ACC112 (cell line): ENCODE data around the gene SPATA32.
A peak's percentile ranks its signal among the peaks of the same experiment; 100 is the strongest.

Experiments
- H2AFZ ChIP-seq: fragments of 200-600 bp; sonication (generic); one replicate; pipeline ENCODE4 v1.6.0; 2017; ENCODE audit warnings: antibody characterized with exemption, low read length; ENCODE audit not compliant: unreplicated experiment
- H3K27ac ChIP-seq: fragments of 200-600 bp; sonication (generic); 2 replicates; pipeline ENCODE4 v1.5.1; 2014; ENCODE audit warnings: low read depth, mild to moderate bottlenecking, antibody characterized with exemption, low read length, moderate library complexity
- H3K27me3 ChIP-seq: fragments of 200-600 bp; sonication (generic); 2 replicates; pipeline ENCODE4 v1.6.1; 2014; ENCODE audit warnings: mild to moderate bottlenecking, antibody characterized with exemption, low read length, moderate library complexity, mixed read lengths; ENCODE audit not compliant: insufficient read depth
- H3K36me3 ChIP-seq: fragments of 200-600 bp; sonication (generic); 2 replicates; pipeline ENCODE4 v1.6.1; 2016; ENCODE audit warnings: mild to moderate bottlenecking, antibody characterized with exemption, low read length, moderate library complexity, mixed read lengths; ENCODE audit not compliant: insufficient read depth
- H3K4me1 ChIP-seq: fragments of 200-600 bp; sonication (generic); one replicate; pipeline ENCODE4 v1.6.1; 2016; ENCODE audit warnings: low read length, mixed read lengths; ENCODE audit not compliant: insufficient read depth, unreplicated experiment, control insufficient read depth
- H3K4me3 ChIP-seq: fragments of 200-600 bp; sonication (generic); 2 replicates; pipeline ENCODE4 v1.5.1; 2014; ENCODE audit warnings: mild to moderate bottlenecking, low read depth, low read length
- H3K79me2 ChIP-seq: fragments of 200-600 bp; sonication (generic); one replicate; pipeline ENCODE4 v1.6.0; 2016; ENCODE audit warnings: low read length; ENCODE audit not compliant: control insufficient read depth, unreplicated experiment, insufficient read depth

The SPATA32 gene

DNA sequence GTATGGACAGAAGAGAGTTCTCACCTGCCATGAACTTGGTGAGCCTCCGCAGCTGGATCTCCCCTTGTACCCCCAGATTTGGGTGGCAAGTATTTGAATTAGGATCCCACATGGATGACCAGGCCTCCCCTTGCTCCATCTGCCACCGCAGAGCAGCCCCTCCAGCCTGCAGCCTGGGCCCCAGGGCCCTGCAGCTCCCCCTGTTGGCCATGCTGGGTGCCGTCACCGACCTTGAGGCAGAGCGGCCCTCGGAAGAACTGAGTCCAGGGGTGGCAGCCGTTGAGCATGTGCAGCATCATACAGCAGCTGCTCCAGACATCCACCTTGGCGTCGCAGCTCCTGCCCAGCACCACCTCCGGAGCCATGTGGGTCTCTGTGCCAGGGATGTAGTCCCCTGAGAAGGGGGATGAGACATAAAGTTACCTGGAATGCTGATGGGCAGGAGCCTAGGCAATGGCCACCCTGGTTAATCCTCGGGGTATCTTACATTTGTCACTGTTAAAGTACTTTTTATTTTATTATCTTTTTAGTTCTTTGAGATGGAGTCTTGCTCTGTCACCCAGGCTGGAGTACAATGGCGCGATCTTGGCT, 9.0 kb upstream of the SPATA32 start:
- Histone ChIP-seq H3K36me3 (peaks cover 45% of the 10 kb centered on the region), H2AFZ (no peak overlapping the region), H3K27ac (no peak overlapping the region)

DNA sequence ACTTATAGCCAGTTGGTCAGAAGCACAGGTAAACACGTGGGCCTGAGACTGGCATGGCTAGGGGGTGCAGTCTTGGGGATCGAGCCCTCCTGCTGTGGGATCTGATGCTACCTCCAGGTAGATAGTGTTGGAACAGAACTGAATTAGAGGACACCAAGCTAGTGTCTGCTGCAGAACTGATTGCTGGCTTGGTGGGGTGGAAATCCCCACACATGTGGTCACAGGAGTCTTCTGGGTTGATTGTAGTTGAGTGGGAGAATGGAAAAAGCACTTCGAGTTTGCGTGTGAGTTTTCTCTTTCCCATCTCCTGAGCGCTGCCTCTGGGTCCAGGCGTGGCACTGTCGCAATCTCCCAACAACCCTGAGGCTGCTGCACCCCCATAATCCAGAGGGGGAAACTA, 8.0 kb upstream of the SPATA32 start:
- Histone ChIP-seq H3K27me3 (no peaks in the 10 kb centered on the region), H3K36me3 (peaks cover 48% of the 10 kb centered on the region), H3K4me3 (no peak overlapping the region), H3K27ac (no peak overlapping the region), H3K4me1 (peaks cover 17% of the 10 kb centered on the region), H2AFZ (no peak overlapping the region), H3K79me2 (no peaks in the 10 kb centered on the region)

More for the DNA sequence above, 9.0 kb upstream of the SPATA32 start:
- H3K4me3 ChIP-seq: no peak overlapping the region
- no peaks in the 10 kb centered on the region for H3K79me2 ChIP-seq
- H3K4me1 ChIP-seq: peaks cover 12% of the 10 kb centered on the region
- H3K27me3 ChIP-seq: no peaks in the 10 kb centered on the region

DNA sequence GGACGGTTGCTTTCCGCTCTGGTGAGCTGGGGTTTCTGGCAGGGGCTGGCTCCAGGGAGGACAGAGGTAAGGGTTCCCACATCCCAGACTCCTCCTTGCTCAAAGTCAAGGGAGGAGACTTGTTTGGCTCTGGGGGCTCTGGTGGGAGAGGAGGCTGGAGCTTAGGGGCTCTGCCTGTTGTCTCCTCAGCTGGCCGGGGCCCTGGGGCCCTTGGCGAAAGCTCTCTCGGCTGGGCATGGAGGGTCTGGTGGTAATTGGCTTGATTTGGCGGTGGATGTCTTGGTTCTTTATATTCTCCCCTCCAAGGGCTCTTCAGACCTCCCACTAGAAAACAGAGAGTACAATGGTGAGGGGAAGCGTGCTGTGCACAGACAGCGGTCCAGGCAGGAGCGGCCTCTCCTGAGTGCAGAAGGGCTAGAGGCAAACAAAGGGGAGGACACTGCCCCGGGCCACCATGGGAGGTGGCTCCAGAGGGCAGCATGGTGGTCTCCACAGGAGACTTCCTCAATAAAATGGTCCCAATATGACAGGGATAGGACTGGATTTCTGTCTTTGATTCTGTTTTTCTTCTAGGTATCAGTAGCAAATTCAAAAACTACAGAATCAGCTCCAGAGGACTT, 5.7 kb upstream of the SPATA32 start:
- Histone ChIP-seq H3K27me3 (no peaks in the 10 kb centered on the region), H3K36me3 (peaks cover 55% of the 10 kb centered on the region), H3K4me1 (peaks cover 23% of the 10 kb centered on the region), H3K4me3 (no peak overlapping the region), H3K27ac (no peak overlapping the region), H3K79me2 (no peaks in the 10 kb centered on the region), H2AFZ (no peak overlapping the region)

DNA sequence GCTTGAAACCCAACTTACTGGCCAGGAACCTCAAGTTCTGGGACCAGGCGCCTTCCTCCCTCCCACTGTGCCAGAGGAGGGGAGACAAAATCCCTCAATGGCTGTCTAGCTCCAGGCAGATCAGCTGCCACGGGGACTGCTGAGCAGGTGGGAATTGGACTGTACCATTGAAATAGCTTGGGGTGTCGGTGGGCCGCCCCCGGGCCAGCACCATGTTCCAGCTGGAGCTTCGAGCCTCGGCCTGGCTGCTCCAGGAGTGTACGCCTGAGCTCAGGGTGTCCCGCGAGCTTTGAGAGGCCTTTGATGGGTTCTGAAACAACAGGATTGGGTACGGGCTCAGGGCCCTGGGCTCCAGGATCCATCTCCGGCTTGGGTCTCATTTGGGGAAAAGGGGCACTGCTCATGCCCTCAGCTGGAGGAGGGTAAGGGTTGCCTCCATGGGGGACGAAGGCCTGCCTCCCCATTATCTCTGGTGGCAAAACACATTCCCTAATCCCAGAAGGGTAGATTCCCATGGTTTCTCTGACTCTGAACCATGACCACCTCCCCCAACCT, 4.6 kb upstream of the SPATA32 start:
- Histone ChIP-seq H3K4me1 (peaks cover 29% of the 10 kb centered on the region), H3K36me3 (peaks cover 52% of the 10 kb centered on the region), H2AFZ (no peak overlapping the region), H3K79me2 (no peaks in the 10 kb centered on the region), H3K4me3 (no peak overlapping the region), H3K27ac (peak overlapping the region; percentile 79), H3K27me3 (no peaks in the 10 kb centered on the region)

DNA sequence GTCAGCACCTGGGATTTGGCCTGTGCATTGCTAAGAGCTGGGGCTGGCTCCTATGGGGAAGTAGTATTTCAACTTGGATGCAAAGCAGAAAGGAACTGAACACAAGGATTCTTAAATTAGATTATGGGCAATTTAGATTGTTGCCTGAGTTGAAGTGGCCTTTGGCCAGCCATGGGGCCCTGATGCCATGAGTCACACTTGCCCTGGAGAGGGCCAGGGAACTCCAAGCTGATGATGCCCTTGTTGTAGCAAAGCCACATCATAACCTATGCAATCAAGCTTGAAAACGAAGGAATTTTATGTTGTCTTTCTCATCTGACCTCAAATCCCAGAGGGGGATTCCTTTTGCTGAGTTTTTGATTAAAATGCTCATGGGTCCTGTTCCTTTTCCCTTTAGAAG, 3.9 kb upstream of the SPATA32 start:
- no peaks in the 10 kb centered on the region for H3K27me3 ChIP-seq
- no peak overlapping the region for H2AFZ ChIP-seq

DNA sequence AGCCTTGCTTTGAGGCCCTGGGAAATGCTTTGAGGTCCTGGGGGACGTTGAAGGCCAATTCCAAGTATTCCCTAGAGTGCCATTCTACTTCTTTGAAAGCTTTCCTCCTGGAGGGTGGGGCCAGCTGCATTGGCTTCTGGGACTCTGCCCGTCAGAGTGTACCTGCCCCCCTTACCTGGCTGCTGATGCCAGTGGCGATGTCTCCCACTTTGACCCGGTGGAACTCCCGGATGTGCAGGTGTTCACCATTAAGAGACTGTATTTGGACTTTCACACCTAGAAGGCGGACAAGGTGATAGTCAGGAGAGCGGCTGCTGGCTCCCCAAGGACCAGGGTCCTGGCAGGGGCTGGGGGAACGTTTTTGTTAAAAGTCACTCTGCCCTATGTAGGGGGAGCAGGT, 3.1 kb upstream of the SPATA32 start:
- no peak overlapping the region for H3K4me3 ChIP-seq
- peaks cover 32% of the 10 kb centered on the region for H3K4me1 ChIP-seq
- H3K79me2 ChIP-seq: no peaks in the 10 kb centered on the region
- no peak overlapping the region for H3K27ac ChIP-seq
- H2AFZ ChIP-seq: no peak overlapping the region
- H3K36me3 ChIP-seq: peaks cover 47% of the 10 kb centered on the region
- no peaks in the 10 kb centered on the region for H3K27me3 ChIP-seq

More for the DNA sequence above, 3.9 kb upstream of the SPATA32 start:
- Histone ChIP-seq H3K79me2 (no peaks in the 10 kb centered on the region), H3K27ac (peak overlapping the region; percentile 79), H3K4me1 (peaks cover 32% of the 10 kb centered on the region), H3K4me3 (no peak overlapping the region), H3K36me3 (peaks cover 52% of the 10 kb centered on the region)

DNA sequence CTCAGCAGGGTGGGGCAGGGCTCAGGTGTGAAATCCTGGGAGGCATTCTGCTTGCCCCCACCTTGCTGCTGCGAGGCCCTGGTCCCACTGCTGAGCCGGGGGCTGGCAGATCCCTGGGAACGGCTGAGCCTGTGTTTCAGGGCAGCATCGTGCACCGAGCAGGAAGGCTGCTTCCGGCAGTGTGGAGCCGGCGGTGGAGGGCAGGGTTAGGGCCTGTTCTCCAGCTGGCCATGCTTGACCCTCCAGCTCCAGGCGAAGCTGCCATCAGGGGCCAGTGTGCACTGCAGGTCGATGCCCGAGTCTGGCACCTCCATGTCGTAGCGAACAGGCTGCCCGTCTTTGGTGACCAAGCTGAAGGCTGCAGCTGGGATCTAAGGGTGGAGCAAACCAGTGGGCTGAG, 2.5 kb upstream of the SPATA32 start:
- Histone ChIP-seq H3K36me3 (peaks cover 42% of the 10 kb centered on the region), H3K4me1 (peaks cover 32% of the 10 kb centered on the region), H3K27ac (no peak overlapping the region)

DNA sequence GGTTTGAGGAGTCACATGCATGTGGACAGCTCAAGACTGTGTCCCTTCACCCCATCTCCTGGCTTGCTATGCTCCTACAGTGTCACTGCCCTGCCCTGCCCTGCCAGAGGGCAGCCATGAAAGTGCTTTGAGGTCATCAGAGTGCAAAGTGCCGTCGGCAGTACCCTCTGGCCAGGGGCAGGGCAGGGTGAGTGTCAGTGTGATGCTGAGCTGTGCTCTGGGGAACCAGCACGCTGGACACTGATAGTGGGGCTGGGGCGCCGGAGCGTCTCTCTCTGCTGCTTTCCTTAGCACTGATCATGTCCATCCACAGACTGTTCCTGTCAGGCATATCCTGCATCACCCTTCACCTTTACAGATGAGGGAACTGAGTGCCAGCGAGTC, 1.6 kb upstream of the SPATA32 start:
- H3K36me3 ChIP-seq: peaks cover 36% of the 10 kb centered on the region
- H3K27me3 ChIP-seq: no peaks in the 10 kb centered on the region
- H3K27ac ChIP-seq: no peak overlapping the region
- H3K4me1 ChIP-seq: peaks cover 32% of the 10 kb centered on the region
- H3K4me3 ChIP-seq: no peak overlapping the region
- H3K79me2 ChIP-seq: no peaks in the 10 kb centered on the region
- H2AFZ ChIP-seq: no peak overlapping the region

More for the DNA sequence above, 2.5 kb upstream of the SPATA32 start:
- H3K4me3 ChIP-seq: no peak overlapping the region
- no peak overlapping the region for H2AFZ ChIP-seq
- no peaks in the 10 kb centered on the region for H3K27me3 ChIP-seq
- H3K79me2 ChIP-seq: no peaks in the 10 kb centered on the region

DNA sequence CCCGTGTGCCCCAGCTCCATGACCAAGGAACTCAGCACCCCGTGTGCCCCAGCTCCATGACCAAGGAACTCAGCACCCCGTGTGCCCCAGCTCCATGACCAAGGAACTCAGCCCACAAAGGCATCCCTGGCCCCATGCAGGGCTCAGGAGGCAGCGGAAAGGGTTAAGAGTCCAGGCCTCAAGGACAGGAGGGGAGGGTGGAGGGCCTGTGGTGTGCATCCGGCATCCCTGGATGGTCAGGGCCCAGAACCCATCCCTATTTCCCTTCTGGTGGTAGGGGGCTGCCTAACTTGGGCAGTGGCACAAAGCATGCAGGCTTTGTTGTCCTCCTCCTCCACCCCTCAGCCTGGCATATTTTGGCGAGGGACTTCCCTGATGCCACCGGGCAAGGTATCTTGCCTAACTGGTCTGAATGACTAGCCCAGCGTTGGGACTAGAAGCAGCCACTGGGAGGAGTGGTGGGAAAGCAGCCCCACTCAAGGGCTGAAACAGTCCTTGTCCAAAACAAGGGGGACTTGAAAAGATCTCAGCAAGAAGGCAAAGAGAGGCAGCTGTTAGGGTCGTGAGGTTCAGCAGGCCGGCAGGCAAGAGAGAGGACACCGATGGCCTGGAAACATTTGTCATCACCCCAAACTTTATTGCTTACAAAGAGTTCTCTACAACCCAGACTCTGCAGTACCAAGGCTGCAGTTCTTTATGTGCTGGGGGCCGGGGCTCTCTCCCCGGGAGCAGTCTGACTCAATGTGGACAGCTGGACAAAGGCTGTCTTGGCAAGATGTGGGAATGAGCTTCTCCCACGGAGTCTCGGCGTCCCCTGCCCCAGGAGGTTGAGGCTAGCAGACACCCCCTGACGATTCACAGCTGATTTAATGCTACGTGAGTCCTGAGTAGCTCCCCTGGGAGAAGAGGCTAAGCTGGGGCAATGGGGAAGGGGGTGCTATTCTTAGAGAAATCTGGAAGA, 902 bp upstream of the SPATA32 start:
- H3K27ac ChIP-seq: no peak overlapping the region
- no peaks in the 10 kb centered on the region for H3K27me3 ChIP-seq
- H3K36me3 ChIP-seq: peaks cover 32% of the 10 kb centered on the region
- H2AFZ ChIP-seq: no peak overlapping the region
- H3K79me2 ChIP-seq: no peaks in the 10 kb centered on the region
- peaks cover 32% of the 10 kb centered on the region for H3K4me1 ChIP-seq
- H3K4me3 ChIP-seq: no peak overlapping the region

DNA sequence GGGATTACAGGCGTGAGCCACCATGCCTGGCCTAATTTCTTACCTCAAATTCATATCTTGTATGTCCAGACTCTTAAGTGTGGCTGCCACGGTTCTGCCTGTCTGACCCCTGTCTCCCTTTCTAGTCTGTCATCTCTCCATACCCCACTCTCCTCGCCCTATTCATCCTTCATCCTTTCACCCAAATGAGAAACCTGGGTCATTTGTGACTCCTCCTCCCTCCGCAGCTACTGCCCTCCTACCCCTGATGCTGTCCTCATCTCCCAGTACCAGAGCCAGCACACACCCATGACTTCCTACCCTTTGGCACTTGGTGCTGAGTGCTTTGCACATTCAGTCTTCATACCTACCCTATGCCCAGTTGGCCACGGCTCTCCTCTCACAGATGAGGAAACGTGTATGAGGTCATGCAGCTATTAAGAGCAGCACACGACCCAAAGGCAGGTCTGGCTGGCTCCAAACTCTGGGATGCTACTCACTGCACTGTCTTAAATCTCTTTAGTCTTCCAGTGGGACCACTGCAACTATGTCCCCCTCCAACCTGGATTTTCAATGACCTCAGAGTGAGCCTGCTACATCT, 1.6 kb downstream of the SPATA32 start:
- Histone ChIP-seq H3K79me2 (no peaks in the 10 kb centered on the region), H3K27ac (no peak overlapping the region), H3K27me3 (no peaks in the 10 kb centered on the region), H3K36me3 (peaks cover 24% of the 10 kb centered on the region; the same call in 1 of the 2 replicates), H3K4me3 (no peak overlapping the region), H2AFZ (no peak overlapping the region), H3K4me1 (peaks cover 15% of the 10 kb centered on the region)
